PFSK-1 (cell line): ENCODE results near the gene TRAM2.

Experiments
- FOXP2 ChIP-seq: optimal IDR thresholded peaks from 2 replicates; pipeline ENCODE3; 2011; ENCODE audit warnings: borderline replicate concordance, control low read depth, inconsistent platforms; ENCODE audit not compliant: insufficient read depth; ENCODE audit errors: extremely low read length, extremely low read depth
- POLR2AphosphoS5 ChIP-seq: IDR thresholded peaks from 2 replicates; pipeline ENCODE4 v1.6.1; 2012; ENCODE audit warnings: low read depth, mild to moderate bottlenecking, control low read depth, low read length, moderate library complexity
- REST ChIP-seq, 2 experiments: IDR thresholded peaks; 2 replicates each; pipeline versions ENCODE4 v1.6.1 to v1.8.0; 2011 to 2012; ENCODE audit warnings: low read depth in 2 of 2, low read length in 2 of 2, control low read depth in 1 of 2, inconsistent platforms in 1 of 2, mild to moderate bottlenecking in 1 of 2, moderate library complexity in 1 of 2; ENCODE audit not compliant: insufficient read depth in 1 of 2
- SIN3A ChIP-seq: IDR thresholded peaks from 2 replicates; pipeline ENCODE4 v1.6.1; 2012; ENCODE audit warnings: mild to moderate bottlenecking, low read length, moderate library complexity, borderline replicate concordance; ENCODE audit not compliant: insufficient read depth
- TAF1 ChIP-seq: IDR thresholded peaks from 2 replicates; pipeline ENCODE4 v1.6.1; 2012; ENCODE audit warnings: low read length, control low read depth, borderline replicate concordance; ENCODE audit not compliant: insufficient read depth

- TF ChIP-seq POLR2AphosphoS5 (no peak), SIN3A (no peak), REST (IDR thresholded peaks at IDR 0.05; ENCODE audit: insufficient read depth in 1 of 2, low read depth in 2 of 2, low read length in 2 of 2) (no peak), TAF1 (no peak), FOXP2 (no peak)
Observed at GRCh38 chr6:52504782-52505136, 72.1 kb downstream of the TRAM2 start.
